Mucosa of gallbladder (tissue), 1 donor: ENCODE measurements around the gene PRDM11. TPM values are rescaled to one million over a fixed set of nuclear protein-coding genes. Genes with fewer than 3 reads are reported as not detected.

ENCODE experiments used
- DNase-seq: peaks from one replicate; pipeline ENCODE4 v3.0.0-alpha.2; 2020; ENCODE audit warnings: low spot score
- total RNA-seq: library from RNA; stranded (reverse); gene quantifications from one replicate; pipeline ENCODE4 v1.2.1, GENCODE V29; 2021
- donor health status: DM: no; HTN: no; CAD: no.

PRDM11 gene
- total RNA-seq, 1 donor from 2014 or later: 21.3 TPM

GRCh38 chr11:45209000-45209879 lies 62.8 kb downstream of the PRDM11 start:
- DNase-seq: no peak

DNA sequence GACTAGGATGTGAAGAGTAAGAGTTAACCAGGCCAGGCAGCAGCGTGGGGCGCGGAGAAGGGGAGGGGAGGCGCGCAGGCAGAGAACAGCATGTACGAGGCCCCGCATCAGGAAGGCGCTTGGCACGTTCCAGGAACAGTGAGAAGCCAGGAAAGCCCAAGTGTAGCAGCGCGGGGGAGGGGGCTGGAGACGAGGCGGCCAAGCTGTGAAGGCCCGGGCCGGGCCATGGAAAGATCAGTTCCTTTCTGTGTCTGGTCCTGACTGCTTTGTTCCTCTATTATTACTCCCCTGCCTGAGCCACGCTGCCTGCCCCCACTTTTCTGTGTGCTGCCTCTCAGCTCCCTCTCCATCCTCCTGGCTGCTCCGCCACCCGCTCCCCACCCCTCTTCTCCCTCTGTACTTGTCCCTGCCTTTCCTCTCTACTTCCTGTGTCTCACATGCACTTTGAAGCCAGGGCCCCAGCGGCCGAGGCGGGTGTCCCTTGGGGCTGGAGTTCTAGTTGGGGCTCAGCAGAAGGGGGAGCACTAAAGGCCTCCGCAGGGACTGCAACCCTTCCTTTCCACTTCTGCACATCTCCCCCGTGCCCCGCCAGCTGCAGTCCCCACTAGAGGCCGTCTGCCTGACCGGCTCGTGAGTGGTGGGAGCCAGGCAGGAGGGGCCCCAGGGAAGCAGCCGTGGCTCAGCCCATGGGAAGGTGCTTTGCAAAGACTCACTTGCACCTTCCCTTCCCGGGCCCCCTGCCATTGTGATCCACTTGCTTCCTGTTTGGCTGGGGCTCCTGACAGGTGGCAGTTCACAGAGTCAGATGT lies 63.7 kb downstream of the PRDM11 start:
- peak; percentile 76 for DNase-seq

DNA sequence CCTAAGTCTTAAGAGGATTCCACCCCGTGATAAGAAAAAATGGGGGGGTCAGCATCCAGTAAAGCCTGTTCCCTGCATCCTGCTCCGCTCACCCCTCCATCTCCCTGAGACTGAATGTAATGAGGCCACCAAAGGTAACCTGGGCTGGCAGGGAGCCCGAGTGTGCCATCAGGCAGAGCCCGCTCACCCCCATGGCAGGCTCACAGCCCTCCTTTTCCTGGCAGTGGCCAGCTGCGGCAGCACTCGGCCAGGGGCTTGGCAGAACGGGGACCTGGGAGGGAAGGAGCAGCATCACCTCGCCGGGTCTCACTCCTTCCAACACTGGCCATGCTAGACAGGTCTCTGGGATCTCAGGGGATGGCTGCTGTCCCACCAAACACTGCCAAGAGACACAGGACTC lies 64.4 kb downstream of the PRDM11 start:
- no peak for DNase-seq

GRCh38 chr11:45211732-45212131 lies 65.3 kb downstream of the PRDM11 start:
- no peak for DNase-seq

DNA sequence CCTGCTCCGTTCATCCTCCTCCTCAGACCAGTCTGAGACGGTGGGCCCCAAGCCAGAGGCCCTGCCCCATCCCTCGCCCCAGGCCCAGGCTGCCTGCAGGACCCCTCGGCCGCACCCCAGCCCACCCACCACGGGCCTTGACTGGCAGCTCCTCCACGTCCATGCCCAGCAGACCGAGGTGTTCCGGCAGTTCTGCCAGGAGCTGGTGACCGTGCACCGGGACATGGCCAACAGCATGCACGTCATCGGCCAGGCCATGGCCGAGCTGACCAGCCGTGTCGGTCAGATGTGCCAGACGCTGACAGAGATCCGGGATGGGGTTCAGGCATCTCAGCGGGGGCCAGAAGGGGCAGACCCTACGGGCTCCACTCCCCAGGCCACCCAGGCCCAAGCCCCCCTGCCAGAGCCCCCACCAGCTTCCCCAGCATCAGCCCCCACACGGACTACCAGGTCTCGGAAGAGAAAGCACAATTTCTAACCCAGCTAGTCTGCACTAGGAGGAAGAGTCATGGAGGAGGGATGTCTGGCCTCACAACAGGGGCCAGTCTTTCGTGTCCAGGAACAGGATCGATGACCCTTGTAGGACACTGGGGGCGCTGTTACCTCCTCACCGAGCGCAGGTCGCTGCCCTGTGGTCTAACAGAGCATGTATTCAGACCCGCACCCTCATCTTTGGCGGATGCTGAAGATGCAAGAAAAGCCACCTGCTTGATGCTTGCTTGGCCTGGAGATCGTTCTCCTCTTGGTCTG lies 66.3 kb downstream of the PRDM11 start:
- no peak for DNase-seq

DNA sequence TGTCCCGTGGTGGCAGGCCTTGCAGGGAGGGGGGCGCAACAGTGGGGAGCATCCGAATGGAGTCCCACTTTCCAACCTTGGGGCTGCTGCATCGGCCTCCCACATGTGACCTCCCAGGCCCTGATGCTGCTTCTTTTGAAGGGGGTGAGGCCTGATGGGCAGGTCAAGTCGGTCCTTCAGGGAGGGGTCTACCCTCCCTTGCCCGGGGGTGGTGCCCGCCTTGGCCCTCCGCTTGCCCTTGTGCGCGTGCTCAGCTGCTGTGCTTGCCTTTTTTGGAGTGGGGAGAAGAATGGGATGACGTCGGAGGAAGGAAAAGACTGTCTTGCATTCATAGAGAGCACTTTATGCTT lies 66.9 kb downstream of the PRDM11 start:
- no peak for DNase-seq

GRCh38 chr11:45213717-45214116 lies 67.3 kb downstream of the PRDM11 start:
- no peak for DNase-seq

DNA sequence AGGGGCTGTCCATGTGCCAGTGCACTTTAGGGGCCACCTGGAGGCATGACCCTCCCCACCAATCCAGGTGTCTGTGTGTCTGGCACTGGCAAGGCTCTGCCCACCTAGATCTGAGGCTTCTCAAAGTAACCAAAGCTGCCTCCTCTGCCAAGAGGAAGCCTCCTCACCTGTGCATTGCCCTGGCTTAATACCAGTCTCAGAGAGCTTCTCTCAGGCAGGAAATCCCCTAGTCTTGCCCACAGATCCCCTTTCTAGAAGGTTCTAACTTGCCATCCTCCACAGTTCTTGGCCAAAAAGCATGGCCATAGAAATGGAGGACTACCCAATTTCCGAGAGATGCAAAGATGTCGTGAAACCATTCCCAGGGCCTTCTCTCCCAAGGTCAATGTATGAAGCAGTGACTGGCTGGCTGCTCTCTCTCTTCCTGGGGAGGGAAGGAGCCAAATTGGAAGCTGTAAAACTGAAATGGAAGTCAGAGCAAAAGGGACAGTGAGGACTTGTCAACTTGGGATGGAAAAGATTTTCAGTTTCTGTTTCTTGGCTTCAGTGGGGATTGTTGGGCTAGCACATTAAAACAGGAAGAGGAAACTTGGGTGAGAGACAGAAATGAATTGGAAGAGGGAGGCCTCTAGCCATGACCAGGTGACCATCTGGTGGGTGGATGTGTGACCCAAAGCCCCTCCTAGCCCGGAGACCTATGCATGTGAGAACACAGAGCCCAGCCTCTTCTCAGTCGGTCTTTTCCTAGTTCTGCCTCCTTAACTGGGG lies 68.8 kb downstream of the PRDM11 start:
- no peak for DNase-seq

GRCh38 chr11:45216031-45216430 lies 69.6 kb downstream of the PRDM11 start:
- no peak for DNase-seq

- DNase-seq: no peak
These were observed 70.5 kb downstream of the PRDM11 start for GRCh38 chr11:45216901-45217300.

GRCh38 chr11:45217991-45218390 lies 71.6 kb downstream of the PRDM11 start:
- DNase-seq: no peak

- no peak for DNase-seq
These were observed 72.3 kb downstream of the PRDM11 start for GRCh38 chr11:45218705-45219104.

DNA sequence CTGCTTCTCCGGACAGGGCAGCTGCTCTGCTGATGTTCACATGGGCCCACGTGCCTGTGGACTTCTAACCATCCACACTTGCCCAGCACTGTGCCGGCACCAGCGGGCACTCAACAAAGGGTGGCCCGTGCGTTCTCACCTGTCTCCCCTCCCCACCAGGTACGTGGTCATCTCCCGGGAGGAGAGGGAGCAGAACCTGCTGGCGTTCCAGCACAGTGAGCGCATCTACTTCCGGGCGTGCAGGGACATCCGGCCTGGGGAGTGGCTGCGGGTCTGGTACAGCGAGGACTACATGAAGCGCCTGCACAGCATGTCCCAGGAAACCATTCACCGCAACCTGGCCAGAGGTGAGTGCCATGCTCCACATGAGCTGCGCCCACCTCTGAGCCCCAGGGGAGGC lies 73.0 kb downstream of the PRDM11 start:
- no peak for DNase-seq

GRCh38 chr11:45223496-45223895 lies 77.1 kb downstream of the PRDM11 start:
- DNase-seq: no peak

DNA sequence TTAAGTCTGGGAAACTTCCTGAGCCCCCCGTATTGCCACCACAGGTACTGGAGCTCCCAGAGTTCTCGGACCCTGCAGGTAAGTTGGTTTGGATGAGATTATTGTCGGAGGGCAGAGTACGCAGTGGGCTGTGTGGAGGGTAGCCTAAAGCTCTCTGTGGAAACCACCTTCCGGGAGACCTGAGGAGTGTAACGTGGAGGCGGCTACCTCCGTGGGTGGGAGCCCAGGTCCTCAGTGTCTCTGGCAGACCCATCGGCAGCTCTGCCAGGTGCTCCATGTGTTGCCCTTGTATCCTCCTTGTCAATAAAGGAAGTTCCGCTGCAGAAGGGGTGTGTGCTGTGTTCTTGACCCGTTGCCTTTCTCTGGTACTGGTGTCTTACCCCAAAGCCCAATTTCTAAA lies 78.3 kb downstream of the PRDM11 start:
- DNase-seq: no peak

GRCh38 chr11:45225277-45225676 lies 78.8 kb downstream of the PRDM11 start:
- DNase-seq: no peak

GRCh38 chr11:45225961-45226871 lies 79.8 kb downstream of the PRDM11 start:
- no peak for DNase-seq

- no peak for DNase-seq
These were observed 80.5 kb downstream of the PRDM11 start for GRCh38 chr11:45226901-45227300.

GRCh38 chr11:45227836-45228235 lies 81.4 kb downstream of the PRDM11 start:
- no peak for DNase-seq

- DNase-seq: no peak
These were observed 83.1 kb downstream of the PRDM11 start for GRCh38 chr11:45229401-45230020.
